HG02571 (cell line): ENCODE measurements around the gene TM7SF2.

ENCODE experiments used
- ATAC-seq: cut with Tn5 transposase; IDR thresholded peaks from one replicate; pipeline ENCODE4 v1.9.1; 2021; ENCODE audit warnings: mild to moderate bottlenecking, moderate library complexity; ENCODE audit not compliant: unreplicated experiment

Gene TM7SF2

GRCh38 chr11:65089621-65090020, 22.1 kb upstream of the TM7SF2 start:
- ATAC-seq = no peak

GRCh38 chr11:65090628-65091027, 21.0 kb upstream of the TM7SF2 start:
- no peak for ATAC-seq

GRCh38 chr11:65095427-65095826, 16.2 kb upstream of the TM7SF2 start:
- ATAC-seq = no peak

GRCh38 chr11:65095974-65096806, 15.5 kb upstream of the TM7SF2 start, which contains the start of gene VPS51:
Gene VPS51, plus strand, starts transcription at chr11:65096214. Its CDS starts 37 bp downstream, at chr11:65096251.
- peak; percentile 87 for ATAC-seq

GRCh38 chr11:65096926-65097325, 14.7 kb upstream of the TM7SF2 start:
- ATAC-seq = no peak

GRCh38 chr11:65100674-65101350, 10.9 kb upstream of the TM7SF2 start:
- ATAC-seq = no peak

GRCh38 chr11:65102142-65103095, 9.3 kb upstream of the TM7SF2 start:
- ATAC-seq = no peak

GRCh38 chr11:65103476-65103875, 8.2 kb upstream of the TM7SF2 start:
- no peak for ATAC-seq

- ATAC-seq = no peak
Measured at GRCh38 chr11:65104628-65105027, 7.0 kb upstream of the TM7SF2 start.

GRCh38 chr11:65107078-65107477, 4.6 kb upstream of the TM7SF2 start:
- no peak for ATAC-seq

- ATAC-seq = no peak
Measured at GRCh38 chr11:65107751-65108468, 3.8 kb upstream of the TM7SF2 start.

GRCh38 chr11:65108469-65109123, 3.1 kb upstream of the TM7SF2 start:
- no peak for ATAC-seq

GRCh38 chr11:65109231-65110198, 2.2 kb upstream of the TM7SF2 start:
- no peak for ATAC-seq

- ATAC-seq = no peak
Measured at GRCh38 chr11:65110354-65110861, 1.3 kb upstream of the TM7SF2 start.

- ATAC-seq = no peak
Measured at GRCh38 chr11:65111159-65111743, 421 bp upstream of the TM7SF2 start.

- ATAC-seq = peak; percentile 32
Measured at GRCh38 chr11:65112546-65113360, 1.1 kb downstream of the TM7SF2 start.

GRCh38 chr11:65113361-65113756, 1.7 kb downstream of the TM7SF2 start:
- ATAC-seq = no peak
